Stimulated activated CD8-positive, alpha-beta memory T cell treated with anti-CD3 and anti-CD28 coated beads, Interleukin-7, amount 100 ng/mL, for 48 hours (primary cell): ENCODE measurements around the gene SLC18A2.
"Not testable (repeated sequence)": the region's sequence is repeated elsewhere in the genome, so short reads cannot be mapped to it uniquely, and the experiment has no call there.

Experiments used
- DNase-seq, 2 donors: peaks; one replicate each; pipeline ENCODE4 v3.0.0-alpha.2; 2020; ENCODE audit warnings: low read depth in 1 of 2; ENCODE audit errors: extremely low read depth in 1 of 2

Gene SLC18A2

GRCh38 chr10:117262291-117262902 lies 21.5 kb downstream of the SLC18A2 start:
- no peak for DNase-seq

- no peak for DNase-seq
Observed at GRCh38 chr10:117262903-117263293, 22.0 kb downstream of the SLC18A2 start.

- DNase-seq, result no peak
Observed at GRCh38 chr10:117264782-117265181, 23.9 kb downstream of the SLC18A2 start.

GRCh38 chr10:117266400-117266799 lies 25.5 kb downstream of the SLC18A2 start:
- DNase-seq, result no peak

GRCh38 chr10:117266812-117267211 lies 25.9 kb downstream of the SLC18A2 start:
- DNase-seq, result no peak

GRCh38 chr10:117268258-117268657 lies 27.3 kb downstream of the SLC18A2 start:
- DNase-seq, result no peak

GRCh38 chr10:117268907-117269306 lies 28.0 kb downstream of the SLC18A2 start:
- DNase-seq, result no peak

GRCh38 chr10:117271427-117271826 lies 30.5 kb downstream of the SLC18A2 start:
- DNase-seq, result no peak

- no peak for DNase-seq
Observed at GRCh38 chr10:117272195-117273076, 31.5 kb downstream of the SLC18A2 start.

GRCh38 chr10:117273980-117274379 lies 33.1 kb downstream of the SLC18A2 start:
- DNase-seq, result no peak

- DNase-seq, result no peak
Observed at GRCh38 chr10:117274509-117274908, 33.6 kb downstream of the SLC18A2 start.

GRCh38 chr10:117275121-117275520 lies 34.2 kb downstream of the SLC18A2 start:
- DNase-seq, result no peak

GRCh38 chr10:117277675-117278074 lies 36.8 kb downstream of the SLC18A2 start:
- no peak for DNase-seq

GRCh38 chr10:117284716-117285494 lies 44.0 kb downstream of the SLC18A2 start:
- DNase-seq, result no peak

- DNase-seq, result not testable (repeated sequence)
Observed at GRCh38 chr10:117290872-117291271, 50.0 kb downstream of the SLC18A2 start.

- no peak for DNase-seq
Observed at GRCh38 chr10:117294039-117294645, 53.2 kb downstream of the SLC18A2 start.

GRCh38 chr10:117294735-117295134 lies 53.8 kb downstream of the SLC18A2 start:
- DNase-seq, result no peak

- no peak for DNase-seq
Observed at GRCh38 chr10:117298219-117298618, 57.3 kb downstream of the SLC18A2 start.

- no peak for DNase-seq
Observed at GRCh38 chr10:117299435-117299834, 58.5 kb downstream of the SLC18A2 start.

- no peak for DNase-seq
Observed at GRCh38 chr10:117300671-117301070, 59.8 kb downstream of the SLC18A2 start.

GRCh38 chr10:117303451-117303850 lies 62.5 kb downstream of the SLC18A2 start:
- DNase-seq, result not testable (repeated sequence)
